ENCODE data around the gene CYSLTR2.

GRCh38 chr13:48647625-48648024, 6.1 kb upstream of the CYSLTR2 start:
- TF ChIP-seq PATZ1 (CRISPR knock-in tag; IDR thresholded peaks at IDR 0.05; ENCODE audit: borderline replicate concordance): no peak
- no peak for TF ChIP-seq PPARA (CRISPR knock-in tag; IDR thresholded peaks at IDR 0.05; ENCODE audit: borderline replicate concordance)
- no peak for TF ChIP-seq CSRNP3 (CRISPR knock-in tag; IDR thresholded peaks at IDR 0.05)
- no peak for TF ChIP-seq POU6F1 (CRISPR knock-in tag; IDR thresholded peaks at IDR 0.05; ENCODE audit: borderline replicate concordance, low read depth)
- no peak for TF ChIP-seq ARNTL (CRISPR knock-in tag; IDR thresholded peaks at IDR 0.05; ENCODE audit: borderline replicate concordance, low read depth)
- TF ChIP-seq CREB5 (CRISPR knock-in tag; IDR thresholded peaks at IDR 0.05; ENCODE audit: low read depth): no peak
- TF ChIP-seq ZNF565 (CRISPR knock-in tag; conservative IDR thresholded peaks at IDR 0.05; ENCODE audit: low read depth): no peak
- no peak for TF ChIP-seq TSHZ2 (CRISPR knock-in tag; IDR thresholded peaks at IDR 0.05)
